B cell (primary cell): Measurements from ENCODE around the gene TMEM53. TPM values are rescaled to one million over a fixed set of nuclear protein-coding genes. Genes with fewer than 3 reads are reported as not detected.

Experiments
- ATAC-seq: fragments of 200-7000 bp; cut with Tn5 transposase; one replicate; pipeline ENCODE4 v1.10.0; 2021; ENCODE audit warnings: low read depth, mild to moderate bottlenecking, moderate number of reproducible peaks, moderate library complexity
- CTCF ChIA-PET: fragments of 350-600 bp; sonication (Branson Sonifier 250); formaldehyde crosslinking; loops from one replicate; lab custom pipeline; 2021; ENCODE audit warnings: antibody characterized with exemption, inconsistent platforms; lab: Charles Lee
- POLR2A ChIA-PET: fragments of 350-600 bp; sonication (Branson Sonifier 250); formaldehyde crosslinking; loops from one replicate; lab custom pipeline; 2021; ENCODE audit warnings: antibody characterized with exemption; lab: Charles Lee
- DNase-seq: peaks from one replicate; pipeline ENCODE4 v3.0.0; 2013
- H2AFZ ChIP-seq: 2 replicates; pipeline ENCODE4 v1.6.1; 2012; ENCODE audit warnings: mild to moderate bottlenecking, low read depth, low read length; ENCODE audit not compliant: insufficient read depth, poor library complexity, severe bottlenecking
- H3K27ac ChIP-seq, 2 donors: 1 replicate in 1 of 2; 2 replicates in 1 of 2; pipeline ENCODE4 v1.5.1; 2012 to 2013; ENCODE audit warnings: low read length in 2 of 2, mild to moderate bottlenecking in 2 of 2, moderate library complexity in 1 of 2
- H3K27me3 ChIP-seq, 4 experiments: fragments of 200-600 bp in 1 of 4; sonication (generic) in 1 of 4; replicated peaks in 1 of 4; 1 replicate in 2 of 4; 2 replicates in 2 of 4; pipeline versions ENCODE4 v1.6.1 to v1.7.0; 2013 to 2016; ENCODE audit warnings: low read length in 3 of 4, mild to moderate bottlenecking in 2 of 4, mixed read lengths in 1 of 4, moderate library complexity in 1 of 4; ENCODE audit not compliant: insufficient read depth in 4 of 4, control insufficient read depth in 3 of 4; ENCODE audit errors: control extremely low read depth in 1 of 4
- H3K36me3 ChIP-seq, 2 experiments: replicated peaks in 1 of 2; 1 replicate in 1 of 2; 2 replicates in 1 of 2; pipeline versions ENCODE4 v1.6.1 to v1.7.1; 2013; ENCODE audit warnings: low read length in 1 of 2; ENCODE audit not compliant: insufficient read depth in 2 of 2, control insufficient read depth in 1 of 2; ENCODE audit errors: control extremely low read depth in 1 of 2, extremely low read depth in 1 of 2
- H3K4me1 ChIP-seq, 2 donors: fragments of 200-600 bp in 1 of 2; sonication (generic) in 1 of 2; 1 replicate in 1 of 2; 2 replicates in 1 of 2; pipeline versions ENCODE4 v1.5.1 to v1.6.1; 2013 to 2017; ENCODE audit warnings: low read length in 2 of 2; ENCODE audit not compliant: control insufficient read depth in 2 of 2, insufficient read depth in 2 of 2
- H3K4me2 ChIP-seq: replicated peaks from 2 replicates; pipeline ENCODE3; 2012; ENCODE audit warnings: mild to moderate bottlenecking, low read depth, low read length; ENCODE audit not compliant: poor library complexity, severe bottlenecking
- H3K4me3 ChIP-seq, 5 experiments: fragments of 200-600 bp in 1 of 5; sonication (generic) in 1 of 5; 1 replicate in 3 of 5; 2 replicates in 2 of 5; pipeline versions ENCODE4 v1.5.1 to v1.7.0; 2011 to 2016; ENCODE audit warnings: low read length in 4 of 5, mild to moderate bottlenecking in 4 of 5, low read depth in 2 of 5, control low read depth in 1 of 5, moderate library complexity in 1 of 5; ENCODE audit not compliant: insufficient read depth in 1 of 5; ENCODE audit errors: control extremely low read depth in 1 of 5, extremely low read depth in 1 of 5
- H3K79me2 ChIP-seq: fragments of 200-600 bp; sonication (generic); one replicate; pipeline ENCODE4 v1.6.0; 2016; ENCODE audit warnings: low read length; ENCODE audit not compliant: control insufficient read depth, insufficient read depth
- H3K9ac ChIP-seq: fragments of 200-600 bp; sonication (generic); 2 replicates; pipeline ENCODE4 v1.6.1; 2017; ENCODE audit warnings: mild to moderate bottlenecking, low read length, moderate library complexity
- H3K9me3 ChIP-seq, 3 donors: one replicate each; pipeline versions ENCODE4 v1.6.1 to v1.7.1; 2013; ENCODE audit warnings: low read length in 2 of 3; ENCODE audit not compliant: control insufficient read depth in 2 of 3, insufficient read depth in 1 of 3; ENCODE audit errors: control extremely low read depth in 1 of 3
- H4K20me1 ChIP-seq: 2 replicates; pipeline ENCODE4 v1.6.0; 2012; ENCODE audit warnings: mild to moderate bottlenecking, low read length; ENCODE audit not compliant: insufficient read depth, control insufficient read depth, poor library complexity, severe bottlenecking
- H3K27ac Mint-ChIP-seq: one replicate; pipeline ENCODE4 v1.8.0; 2021; ENCODE audit warnings: mixed read lengths
- H3K27me3 Mint-ChIP-seq: one replicate; pipeline ENCODE4 v1.8.0; 2021; ENCODE audit warnings: mixed read lengths
- H3K4me1 Mint-ChIP-seq: one replicate; pipeline ENCODE4 v1.8.0; 2021; ENCODE audit warnings: mixed read lengths
- H3K4me3 Mint-ChIP-seq: one replicate; pipeline ENCODE4 v1.8.0; 2021; ENCODE audit warnings: mixed read lengths
- H3K9me3 Mint-ChIP-seq: one replicate; pipeline ENCODE4 v1.8.0; 2022; ENCODE audit warnings: mixed read lengths; ENCODE audit not compliant: insufficient read depth
- CTCF ChIP-seq: fragments of 200-600 bp; IDR thresholded peaks from one replicate; pipeline ENCODE4 v1.8.0; 2022; ENCODE audit warnings: antibody characterized with exemption, mild to moderate bottlenecking
- EZH2 ChIP-seq: IDR thresholded peaks from 2 replicates; pipeline ENCODE4 v1.6.1; 2012; ENCODE audit warnings: borderline replicate concordance, low read depth, mild to moderate bottlenecking, moderate library complexity, low read length; ENCODE audit not compliant: insufficient read depth, poor library complexity, severe bottlenecking
- WGBS: methylation state at CpG from one replicate; pipeline ENCODE4 v1.1.5; 2013; ENCODE audit warnings: missing lambda C conversion rate; ENCODE audit not compliant: insufficient coverage; 5-methylcytosine and 5-hydroxymethylcytosine counted together
- intact Hi-C: fragments of 100-400 bp; cut with micrococcal nuclease; formaldehyde crosslinking; loops from one replicate; pipeline ENCODE4 v1.10.0; 2022
- polyA plus RNA-seq: library from polyadenylated mRNA; depleted of rRNA; stranded (reverse); fragments of >200 nt; gene quantifications from 2 replicates; pipeline ENCODE4 v1.2.3, GENCODE V29; 2012
- total RNA-seq, 2 donors: library from RNA; stranded (reverse); fragments of 120-200 nt in 1 of 2; gene quantifications; 1 replicate in 1 of 2; 2 replicates in 1 of 2; pipeline versions ENCODE4 v1.2.3 to v1.2.4, GENCODE V29; 2013 to 2022

TMEM53 gene
- total and polyA plus RNA-seq, 2 donors (not counting 1 experiment from before 2014, with no cell fraction given): 6.5 to 6.8 TPM

DNA sequence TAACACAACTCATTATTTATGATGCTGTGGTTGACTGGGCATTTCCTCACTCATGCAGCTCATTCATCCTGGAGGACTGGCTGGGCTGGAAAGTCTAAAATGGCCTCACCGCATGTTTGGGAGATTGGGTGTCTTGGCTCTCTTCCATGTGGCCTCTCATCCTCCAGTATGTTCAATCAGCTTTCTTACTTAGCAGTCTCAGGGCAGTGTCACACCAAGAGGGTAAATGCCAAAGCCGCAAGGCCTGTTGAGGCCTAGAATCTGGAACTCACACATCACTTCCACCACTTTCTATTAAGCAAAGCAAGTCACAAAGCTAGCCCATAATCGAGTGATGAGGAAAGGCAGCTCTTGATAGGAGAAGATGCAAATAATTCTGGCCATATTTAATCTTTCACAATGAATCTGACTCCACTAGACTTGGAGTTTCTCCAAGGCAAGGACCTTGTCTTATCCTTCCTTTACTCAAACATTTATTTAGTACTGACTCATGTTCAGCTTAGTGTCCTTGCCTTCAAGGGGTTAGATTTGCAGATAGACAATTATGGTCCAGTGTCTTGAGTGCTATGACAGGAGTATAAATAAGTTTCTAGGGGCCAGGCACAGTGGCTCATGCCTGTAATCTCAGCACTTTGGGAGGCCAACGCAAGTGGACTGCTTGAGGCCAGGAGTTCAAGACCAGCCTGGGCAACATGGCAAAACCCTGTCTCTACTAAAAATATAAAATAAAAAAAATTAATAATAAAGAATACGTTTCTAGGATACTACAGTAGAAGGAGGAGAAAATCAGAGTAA lies 45.1 kb downstream of the TMEM53 start:
- Histone ChIP-seq H3K4me1 (peaks cover 18 to 23% of the 10 kb centered on the region in 2 donors), H2AFZ (no peak overlapping the region), H3K27me3 (no peaks in the 10 kb centered on the region), H3K27ac (no peak overlapping the region), H3K9ac (no peak overlapping the region), H3K9me3 (peaks cover 0 to 4% (median 0%) of the 10 kb centered on the region in 3 donors), H3K36me3 (peaks cover 0 to 17% of the 10 kb centered on the region in 2 experiments), H4K20me1 (peaks cover 8% of the 10 kb centered on the region), H3K4me2 (no peak overlapping the region), H3K79me2 (peaks cover 4% of the 10 kb centered on the region), H3K4me3 (no peak overlapping the region)
- DNase-seq (no peak), ATAC-seq (no peak)
- Mint-ChIP-seq H3K4me1 (peaks cover 33% of the 10 kb centered on the region), H3K4me3 (no peak overlapping the region), H3K27ac (no peak overlapping the region), H3K27me3 (no peaks in the 10 kb centered on the region), H3K9me3 (no peaks in the 10 kb centered on the region)
- intact Hi-C loops: no loop called here
- ChIA-PET CTCF (interaction anchor here (1.1 to 1.9 kb wide), 3 partner anchors 22 to 383 kb away, joined by 3 to 12 read pairs (median 4); partner anchors contain the start of gene UROD), POLR2A (interaction anchor here (0.5 kb wide), 1 partner anchor 35 kb away, joined by 3 read pairs; no protein-coding TSS in a partner anchor)
- TF ChIP-seq CTCF (no peak), EZH2 (no peak)
- WGBS: 100% methylated on average over 2 of the region's 5 CpGs

DNA sequence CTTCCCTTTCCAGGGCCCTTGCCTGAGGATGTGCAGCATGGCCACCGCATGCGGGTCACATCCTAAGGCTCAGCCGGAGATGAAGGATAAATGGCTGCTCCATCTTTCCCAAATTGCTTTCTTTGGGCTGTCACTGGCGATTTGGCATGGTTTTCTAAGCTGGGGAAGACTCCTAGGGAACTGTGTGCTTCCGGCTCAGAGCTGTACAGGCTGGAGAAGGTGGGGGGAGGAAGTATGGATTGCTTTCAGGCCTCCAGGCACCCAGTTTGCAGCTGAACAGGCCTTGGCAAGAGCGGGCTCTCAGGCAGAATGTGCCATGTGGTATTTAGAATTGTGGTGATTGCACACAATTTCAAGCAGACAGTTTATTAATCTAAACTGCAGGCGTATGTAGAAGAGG lies 48.9 kb downstream of the TMEM53 start:
- H3K27me3 ChIP-seq: no peaks in the 10 kb centered on the region
- H3K9ac ChIP-seq: no peak overlapping the region
- ChIA-PET CTCF (interaction anchor here (1.4 kb wide), 1 partner anchor 11 kb away, joined by 3 read pairs; no protein-coding TSS in a partner anchor), POLR2A (no interaction called here)
- no peak overlapping the region for H3K4me3 ChIP-seq
- no peak overlapping the region for H3K4me2 ChIP-seq
- no peaks in the 10 kb centered on the region for H3K79me2 ChIP-seq
- intact Hi-C loops: no loop called here
- no peaks in the 10 kb centered on the region for H3K4me1 ChIP-seq
- Mint-ChIP-seq H3K4me1 (peaks cover under 1% of the 10 kb centered on the region), H3K4me3 (no peak overlapping the region), H3K27ac (no peak overlapping the region), H3K27me3 (no peaks in the 10 kb centered on the region), H3K9me3 (no peaks in the 10 kb centered on the region)
- no peaks in the 10 kb centered on the region for H4K20me1 ChIP-seq
- TF ChIP-seq CTCF (no peak), EZH2 (no peak)
- H2AFZ ChIP-seq: no peak overlapping the region
- no peaks in the 10 kb centered on the region for H3K9me3 ChIP-seq
- no peaks in the 10 kb centered on the region for H3K36me3 ChIP-seq
- ATAC-seq (no peak), DNase-seq (no peak)
- H3K27ac ChIP-seq: no peak overlapping the region
- WGBS: 92% methylated on average over 5 of the region's 7 CpGs
